Left ventricle myocardium superior (tissue), 1 donor: ENCODE results near the gene SFXN4. TPM values are rescaled to one million over a fixed set of nuclear protein-coding genes. Genes with fewer than 3 reads are reported as not detected.
"Not testable (repeated sequence)": the region's sequence is repeated elsewhere in the genome, so short reads cannot be mapped to it uniquely, and the experiment has no call there.

Experiments
- ATAC-seq: fragments of 200-7000 bp; cut with Tn5 transposase; one replicate; pipeline ENCODE4 v1.9.1; 2020; ENCODE audit warnings: mild to moderate bottlenecking, moderate library complexity
- DNase-seq: peaks from one replicate; pipeline ENCODE4 v3.0.0-alpha.2; 2020
- intact Hi-C: fragments of 100-400 bp; cut with micrococcal nuclease; formaldehyde crosslinking; loops from one replicate; pipeline ENCODE4 v1.11.0; 2022
- total RNA-seq: library from RNA; stranded (reverse); fragmentation: NEBNext Ultra II Directional; extraction: Animal tissue kit (Norgen Biotek cat#: 25700); gene quantifications from one replicate; pipeline ENCODE4 v1.2.1, GENCODE V29; 2021
- donor health status: DM: no; HTN: yes; CAD: no; lungs with severe emphysema.

The SFXN4 gene
- total RNA-seq, 1 donor from 2014 or later: 43.0 TPM

DNA sequence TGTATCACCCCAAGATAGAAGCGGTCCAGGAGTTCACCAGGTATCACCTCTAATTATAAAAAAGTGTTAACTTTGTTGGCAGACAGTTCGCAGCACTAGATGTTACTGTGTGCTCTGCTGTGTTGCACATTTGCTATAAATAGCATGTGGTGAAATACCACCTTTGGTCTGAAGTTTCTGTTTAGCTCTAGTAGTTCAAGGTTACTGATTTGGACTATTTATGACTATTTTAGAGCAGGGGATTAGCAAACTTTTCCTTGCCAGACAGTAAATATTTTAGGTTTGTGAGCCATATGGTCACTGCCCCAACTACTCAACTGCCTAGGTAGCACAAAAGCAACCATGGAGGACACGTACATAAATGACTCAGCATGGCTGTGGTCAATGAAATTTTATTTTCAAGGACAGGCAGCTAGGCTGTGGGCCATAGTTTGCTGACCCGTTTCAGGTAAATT lies 45.1 kb downstream of the SFXN4 start:
- ATAC-seq (peak; percentile 89), DNase-seq (no peak)
- intact Hi-C loops: no loop called here

DNA sequence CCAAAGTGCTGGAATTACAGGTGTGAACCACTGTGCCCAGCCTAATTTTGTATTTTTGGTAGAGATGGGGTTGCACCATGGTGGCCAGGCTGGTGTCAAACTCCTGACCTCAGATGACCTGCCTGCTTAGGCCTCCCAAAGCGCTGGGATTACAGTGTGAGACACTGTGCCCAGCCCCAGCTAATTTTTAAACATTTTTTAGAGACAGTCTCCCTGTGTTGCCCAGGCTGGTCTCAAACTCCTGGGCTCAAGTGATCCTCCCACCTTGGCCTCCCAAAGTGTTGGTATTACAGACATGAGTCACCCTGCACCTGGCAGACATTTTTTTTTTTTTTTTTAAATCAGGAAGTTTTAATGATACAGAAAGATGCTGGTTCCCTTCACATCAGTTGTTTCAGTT lies 46.1 kb downstream of the SFXN4 start:
- intact Hi-C loops: no loop called here
- DNase-seq (no peak), ATAC-seq (no peak)

DNA sequence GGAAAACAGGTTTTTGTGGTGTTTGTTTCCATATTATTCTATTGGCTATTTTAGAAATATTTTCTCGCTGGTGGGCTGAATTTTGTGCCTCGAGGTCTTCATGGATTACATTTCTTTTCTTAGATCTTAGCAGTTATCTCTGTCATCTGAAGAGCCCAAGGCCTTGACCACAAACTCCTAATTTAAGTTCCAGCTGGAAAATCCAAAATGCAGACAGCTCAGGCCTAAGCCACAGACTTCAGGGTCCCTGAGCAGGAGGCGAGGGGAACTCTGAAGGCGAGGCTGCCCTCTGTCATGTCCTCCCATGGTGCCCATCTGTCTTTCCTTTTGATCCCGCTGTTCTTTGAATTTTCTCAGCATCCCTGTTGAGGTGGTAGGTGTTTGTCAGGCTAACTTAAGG lies 47.3 kb downstream of the SFXN4 start:
- intact Hi-C loops: no loop called here
- ATAC-seq (no peak), DNase-seq (no peak)

DNA sequence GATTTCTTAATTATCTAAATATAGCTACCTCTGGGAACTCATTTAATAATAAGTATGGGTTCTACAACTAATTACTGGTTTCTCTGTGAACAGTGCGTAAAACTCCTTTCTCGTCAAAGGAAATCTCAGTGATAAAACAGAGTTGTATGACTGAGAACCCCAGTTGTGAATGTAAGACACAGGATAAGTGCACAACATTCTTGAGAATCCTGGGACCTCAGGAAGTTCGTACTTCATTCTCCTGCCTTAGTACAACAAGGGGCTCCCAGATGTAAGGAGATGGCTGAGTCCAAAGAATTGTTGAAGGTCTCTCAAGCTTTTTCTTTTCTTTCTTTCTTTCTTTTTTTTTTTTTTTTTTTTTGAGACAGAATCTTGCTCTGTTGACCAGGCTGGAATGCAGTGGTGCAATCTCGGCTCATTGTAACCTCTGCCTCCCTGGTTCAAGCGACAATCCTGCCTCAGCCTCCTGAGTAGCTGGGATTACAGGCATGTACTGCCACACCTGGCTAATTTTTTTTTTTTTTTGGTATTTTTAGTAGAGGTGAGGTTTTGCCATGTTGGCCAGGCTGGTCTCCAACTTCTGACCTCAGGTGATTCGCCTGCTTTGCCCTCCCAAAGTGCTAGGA lies 49.1 kb downstream of the SFXN4 start:
- intact Hi-C loops: no loop called here
- ATAC-seq (no peak), DNase-seq (no peak)

DNA sequence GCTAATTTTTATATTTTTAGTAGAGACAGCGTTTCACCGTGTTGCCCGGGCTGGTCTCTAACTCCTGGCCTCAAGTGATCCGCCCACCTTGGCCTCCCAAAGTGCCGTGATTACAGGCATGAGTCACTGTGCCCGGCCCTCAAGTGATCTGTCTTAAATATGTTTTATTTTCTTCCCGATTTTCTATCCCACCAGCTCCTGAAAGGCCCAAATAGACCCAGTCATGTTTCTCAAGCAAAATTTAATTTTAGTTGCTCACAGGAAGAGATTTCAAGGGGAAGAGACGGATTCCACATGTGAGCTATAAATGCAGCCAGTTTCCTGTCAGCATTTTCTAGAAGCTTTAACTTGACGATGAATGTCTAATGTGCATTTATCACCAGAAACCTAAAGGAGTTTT lies 49.6 kb downstream of the SFXN4 start:
- no peak for ATAC-seq
- intact Hi-C loops: no loop called here

DNA sequence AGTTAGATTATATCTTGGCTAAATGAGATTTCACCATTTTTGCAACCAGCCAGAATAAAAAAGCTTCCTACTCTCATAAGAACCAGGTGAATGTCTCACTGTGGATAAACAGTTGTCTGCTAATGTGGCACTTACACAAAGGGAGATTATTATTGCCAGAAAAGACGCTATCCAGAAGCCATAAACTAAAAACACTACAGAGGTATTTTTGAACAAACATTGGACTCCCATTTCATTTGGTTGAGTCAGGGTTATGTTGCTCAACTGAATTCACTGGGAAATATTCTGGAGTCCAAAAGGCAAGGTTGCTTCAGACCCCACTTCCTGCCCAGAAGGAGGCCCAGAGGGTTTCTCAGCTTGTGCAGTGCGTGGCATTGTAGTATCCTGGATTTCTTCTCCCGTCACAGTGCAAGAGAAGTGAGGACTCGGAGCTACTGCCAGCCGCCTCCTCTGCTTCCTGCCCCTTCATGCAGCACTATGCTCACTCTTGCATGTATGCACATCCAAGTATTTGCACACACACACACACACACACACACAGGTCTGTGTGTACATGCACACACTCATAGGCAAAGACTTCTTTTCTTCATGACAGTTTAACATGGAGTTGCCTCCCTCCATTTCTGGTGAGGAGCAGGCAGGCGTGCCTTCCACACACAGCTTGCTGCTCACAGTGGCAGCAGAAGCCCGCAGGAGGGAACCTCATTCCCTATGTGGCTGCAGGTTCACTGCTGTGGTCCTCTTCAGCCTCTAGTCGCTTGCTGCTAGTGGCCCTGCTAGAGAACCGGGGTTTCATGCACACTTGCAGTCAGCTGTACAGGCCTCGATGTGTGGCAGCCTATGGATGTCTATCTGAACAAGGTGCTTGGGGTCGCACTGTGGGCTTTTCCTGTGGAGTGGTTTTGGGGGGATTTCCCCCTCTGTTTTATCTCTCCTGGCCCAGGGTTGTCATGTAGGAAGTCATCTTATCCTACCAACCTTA lies 51.5 kb downstream of the SFXN4 start:
- DNase-seq: no peak
- intact Hi-C loops: no loop called here
- no peak for ATAC-seq

More for the DNA sequence above, 49.6 kb downstream of the SFXN4 start:
- DNase-seq: no peak

DNA sequence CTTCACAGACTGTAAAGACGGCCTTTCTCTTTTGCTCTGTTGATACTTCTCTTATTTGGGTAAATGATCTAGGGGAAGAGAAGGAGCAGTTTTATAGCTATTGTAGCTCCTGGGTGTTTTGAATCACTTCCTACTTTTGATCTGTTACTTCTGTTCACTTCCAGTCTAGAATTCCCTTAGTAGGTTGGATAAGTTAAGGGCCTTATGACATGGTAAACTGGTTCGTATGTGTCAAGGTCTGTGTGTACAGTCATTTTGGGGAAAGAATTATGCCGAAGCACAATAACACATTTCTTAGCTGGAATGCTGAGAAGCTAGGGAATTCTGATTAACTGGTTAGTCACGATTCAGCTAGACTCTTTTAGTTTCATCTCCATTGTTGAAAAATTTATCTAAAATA lies 53.5 kb downstream of the SFXN4 start:
- no peak for DNase-seq
- ATAC-seq: no peak
- intact Hi-C loops: no loop called here

DNA sequence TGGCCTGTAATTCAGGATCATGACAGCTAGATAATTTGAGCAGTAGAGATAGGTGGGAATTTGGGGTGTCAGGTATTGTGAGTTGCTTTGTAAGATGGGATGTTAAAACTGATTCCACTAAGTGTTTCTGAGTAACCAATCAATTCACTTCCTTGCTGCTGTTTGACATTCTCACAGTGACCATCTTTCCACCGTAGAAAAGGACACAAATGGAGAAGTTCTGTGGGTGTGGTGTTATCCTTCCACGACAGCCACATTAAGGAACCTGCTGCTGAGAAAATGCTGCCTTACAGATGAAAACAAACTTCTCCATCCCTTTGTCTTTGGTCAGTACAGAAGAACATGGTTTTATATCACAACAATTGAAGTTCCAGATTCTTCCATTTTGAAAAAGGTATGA lies 57.7 kb downstream of the SFXN4 start:
- ATAC-seq, intact Hi-C loops, DNase-seq: not testable (repeated sequence)

DNA sequence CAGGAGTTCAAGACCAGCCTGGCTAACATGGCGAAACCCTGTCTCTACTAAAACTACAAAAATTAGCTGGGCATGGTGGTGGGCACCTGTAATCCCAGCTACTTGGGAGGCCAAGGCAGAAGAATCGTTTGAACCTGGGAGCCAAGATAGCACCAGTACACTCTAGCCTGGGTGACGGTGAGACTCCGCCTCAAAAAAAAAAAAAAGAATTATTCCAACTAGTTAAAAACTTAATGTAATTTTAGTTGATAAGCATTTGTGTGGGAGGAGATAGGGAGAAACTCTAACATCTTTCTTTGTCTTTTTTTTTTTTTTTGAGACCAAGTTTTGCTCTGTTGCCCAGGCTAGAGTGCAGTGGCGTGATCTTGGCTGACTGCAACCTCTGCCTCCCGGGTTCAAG lies 58.4 kb downstream of the SFXN4 start:
- DNase-seq, intact Hi-C loops, ATAC-seq: not testable (repeated sequence)

DNA sequence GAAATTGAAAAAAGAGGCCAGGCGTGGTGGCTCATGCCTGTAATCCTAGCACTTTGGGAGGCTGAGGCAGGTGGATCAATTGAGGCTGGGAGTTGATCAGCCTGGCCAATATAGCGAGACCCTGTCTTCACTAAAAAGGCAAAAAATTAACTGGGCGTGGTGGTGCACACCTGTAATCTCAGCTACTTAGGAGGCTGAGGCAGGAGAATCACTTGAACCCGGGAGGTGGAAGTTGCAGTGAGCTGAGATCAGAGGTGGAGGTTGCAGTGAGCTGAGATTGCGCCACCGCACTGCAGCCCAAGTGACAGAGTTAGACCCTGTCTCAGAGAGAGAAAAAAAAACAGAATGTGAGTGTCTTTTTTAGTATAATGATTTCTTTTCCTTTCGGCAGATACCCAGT lies 59.6 kb downstream of the SFXN4 start:
- ATAC-seq, intact Hi-C loops: not testable (repeated sequence)
- DNase-seq: peak; percentile 34

DNA sequence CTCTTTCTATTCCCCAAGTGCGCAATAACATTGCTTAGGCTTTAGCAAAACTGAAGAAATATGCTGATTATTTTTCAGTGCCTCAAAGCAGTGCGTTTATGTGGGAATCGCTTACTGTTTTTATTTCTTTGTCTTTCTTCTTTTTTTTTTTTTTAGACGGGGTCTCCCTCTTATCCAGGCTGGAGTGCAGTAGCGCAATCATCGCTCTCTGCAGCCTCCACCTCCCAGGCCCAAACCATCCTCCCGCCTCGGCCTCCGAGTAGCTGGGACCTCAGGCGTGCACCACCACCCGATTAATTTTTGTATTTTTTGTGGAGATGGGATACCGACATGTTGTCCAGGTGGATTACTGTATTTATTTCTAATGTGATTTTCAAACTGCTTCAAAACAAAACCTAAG lies 60.4 kb downstream of the SFXN4 start:
- intact Hi-C loops: no loop called here
- DNase-seq (no peak), ATAC-seq (no peak)

DNA sequence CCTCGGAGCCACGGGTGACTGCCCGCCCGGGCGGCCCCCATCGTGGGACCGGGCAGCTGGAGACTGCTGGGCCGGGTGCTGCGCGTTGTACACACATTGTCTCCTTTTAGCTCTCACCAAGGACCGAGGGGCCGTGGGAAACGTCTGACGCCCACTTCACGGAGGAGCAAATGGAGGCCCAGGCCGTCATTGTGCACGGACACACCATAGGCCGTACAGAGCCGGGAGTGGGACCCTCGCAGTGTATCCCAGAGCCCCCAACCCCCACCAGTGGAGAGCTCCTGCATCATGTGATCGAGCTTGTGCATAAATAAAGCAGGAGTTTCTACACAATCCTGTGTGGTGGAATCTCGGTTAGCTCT lies 60.9 kb downstream of the SFXN4 start:
- intact Hi-C loops: no loop called here
- DNase-seq (no peak), ATAC-seq (no peak)

DNA sequence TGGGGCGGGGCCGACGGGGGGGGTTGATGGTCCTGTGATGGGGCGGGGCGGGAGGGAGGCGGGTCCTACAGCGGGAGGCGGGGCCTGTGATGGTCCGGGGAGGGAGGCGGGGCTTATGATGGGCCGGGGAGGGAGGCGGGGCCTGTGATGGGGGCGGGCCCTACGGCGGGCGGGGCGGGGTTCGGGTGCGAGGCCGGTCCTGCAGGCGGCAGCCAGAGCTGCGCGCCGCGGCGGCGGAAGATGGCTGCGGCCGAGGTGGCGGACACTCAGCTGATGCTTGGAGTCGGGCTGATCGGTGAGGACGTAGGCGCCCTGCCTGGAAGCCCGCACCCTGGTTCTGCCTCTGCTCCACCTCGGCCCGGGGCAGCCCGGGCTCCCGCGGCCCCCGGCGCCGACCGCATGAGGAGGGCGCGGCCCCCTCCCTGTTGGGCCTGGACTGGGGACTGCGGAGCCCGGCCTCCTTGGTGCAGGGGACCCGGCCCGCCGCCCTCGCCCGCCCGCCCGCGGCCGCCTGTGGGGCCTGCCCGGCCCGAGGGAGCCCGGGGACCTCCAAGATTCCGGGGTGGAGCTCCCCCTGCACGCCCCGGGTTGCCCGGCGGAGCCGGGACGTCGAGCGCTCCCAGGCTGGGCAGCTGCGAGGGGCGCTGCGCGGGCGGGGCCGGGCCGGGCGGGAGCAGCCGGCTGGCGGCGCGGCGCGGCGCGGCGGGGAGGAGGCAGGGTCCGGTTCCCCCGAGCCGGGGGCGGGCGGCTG lies 61.4 kb downstream of the SFXN4 start, which contains the start of gene DENND10:
DENND10 (plus strand) TSS at position 211 of the 751 bp plus-strand sequence; CDS start at position 241, 30 bp downstream.
- peak; percentile 97 for ATAC-seq
- intact Hi-C loops: no loop called here
- peak; percentile 89 for DNase-seq

DNA sequence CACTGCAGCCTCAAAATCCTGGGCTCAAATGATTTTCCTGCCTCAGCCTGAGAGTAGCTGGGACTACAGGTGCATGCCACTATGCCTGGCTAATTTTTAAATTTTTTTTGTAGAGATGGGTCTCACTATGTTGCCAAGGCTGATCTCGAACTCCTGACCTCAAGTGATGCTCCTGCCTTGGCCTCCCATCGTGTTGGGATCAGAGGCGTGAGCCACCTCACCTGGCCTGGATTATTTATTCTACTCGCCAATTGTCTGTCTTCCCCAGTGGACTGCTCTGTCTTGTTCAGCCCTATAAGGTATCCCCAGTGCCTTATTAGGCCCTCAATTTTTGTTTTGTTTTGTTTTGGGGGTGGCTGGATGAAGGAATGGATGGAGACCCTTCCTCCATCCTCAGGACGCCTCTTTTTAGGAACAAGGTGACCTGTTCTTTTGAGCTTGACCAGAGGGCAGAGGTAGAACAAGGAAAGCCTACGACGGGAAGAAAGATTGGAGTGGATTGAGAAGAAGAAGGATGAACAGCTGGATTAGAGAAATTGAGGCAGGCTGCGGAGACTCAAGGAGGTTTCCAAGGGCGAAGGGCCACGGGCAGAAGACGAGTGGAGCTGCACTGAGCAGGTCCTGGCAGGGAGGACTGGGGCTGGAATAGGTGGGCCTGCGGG lies 62.1 kb downstream of the SFXN4 start:
- ATAC-seq: no peak

DNA sequence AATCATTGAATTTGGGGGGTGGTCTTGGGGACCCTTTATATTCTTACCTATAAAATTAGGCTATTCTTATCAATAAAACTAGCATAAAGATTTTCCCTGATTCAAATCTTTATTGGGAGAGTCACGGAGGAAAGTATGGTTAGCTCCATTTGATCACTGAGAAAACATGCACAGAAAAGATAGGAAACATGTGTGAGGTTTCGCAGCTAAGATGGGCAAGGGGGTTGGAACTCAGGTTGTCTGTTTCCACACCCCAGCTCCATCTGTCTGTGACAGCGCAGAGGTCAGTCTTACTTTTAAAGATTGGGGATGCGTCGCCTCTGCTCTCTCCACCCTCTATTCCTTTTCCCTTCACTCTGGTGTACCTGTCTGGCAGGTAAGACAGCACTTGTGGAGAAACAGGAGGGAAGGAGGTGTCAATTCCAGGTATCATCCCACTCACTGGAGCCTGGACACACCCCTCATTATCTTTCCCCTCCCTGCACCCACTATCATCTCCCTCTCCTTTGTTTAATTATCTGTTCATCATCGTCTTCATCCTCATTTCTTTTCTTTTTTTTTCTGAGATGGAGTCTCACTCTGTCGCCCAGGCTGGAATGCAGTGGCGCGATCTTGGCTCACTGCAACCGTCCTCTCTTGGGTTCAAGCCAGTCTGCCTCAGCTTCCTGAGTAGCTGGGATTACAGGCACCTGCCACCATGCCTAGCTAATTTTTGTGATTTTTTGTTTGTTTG lies 64.0 kb downstream of the SFXN4 start:
- ATAC-seq (no peak), DNase-seq (no peak)
- intact Hi-C loops: no loop called here

More for the DNA sequence above, 62.1 kb downstream of the SFXN4 start:
- intact Hi-C loops: no loop called here
- DNase-seq: no peak

DNA sequence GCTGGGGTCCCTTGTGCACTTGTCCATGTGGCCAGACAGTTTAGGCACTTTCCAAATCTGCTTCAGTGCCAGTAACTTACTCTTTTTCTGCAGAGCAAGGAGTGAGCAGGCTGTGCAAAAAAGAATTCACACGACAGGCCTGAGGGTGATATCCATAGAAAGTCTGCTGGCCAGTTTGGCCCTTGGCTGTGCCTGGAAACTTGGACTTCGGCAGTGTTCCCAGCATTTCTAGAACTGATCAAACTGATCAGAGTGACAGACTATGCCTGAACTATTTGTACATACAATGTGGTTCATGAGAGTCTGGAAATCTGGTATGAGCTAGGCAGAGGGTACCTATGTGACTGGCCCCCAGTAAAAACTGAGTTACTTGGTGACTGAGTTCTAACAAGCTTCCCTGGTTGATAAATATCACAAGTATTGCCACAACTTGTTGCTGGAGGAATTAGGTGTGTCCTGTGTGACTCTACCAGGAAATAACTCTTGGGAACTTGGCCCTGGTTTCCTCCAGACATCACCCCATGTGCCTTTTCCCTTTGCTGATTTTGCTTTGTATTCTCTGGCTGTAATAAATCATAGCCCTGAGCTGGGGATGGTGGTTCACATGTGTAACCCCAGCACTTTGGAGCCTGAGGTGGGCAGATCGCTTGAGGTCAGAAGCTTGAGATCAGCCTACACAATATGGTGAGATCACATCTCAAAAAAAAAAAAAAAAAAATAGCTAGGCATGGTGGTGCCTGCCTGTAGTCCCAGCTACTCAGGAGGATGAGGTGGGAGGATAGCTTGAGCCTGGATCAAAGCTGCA lies 64.9 kb downstream of the SFXN4 start:
- intact Hi-C loops: no loop called here
- ATAC-seq: no peak

DNA sequence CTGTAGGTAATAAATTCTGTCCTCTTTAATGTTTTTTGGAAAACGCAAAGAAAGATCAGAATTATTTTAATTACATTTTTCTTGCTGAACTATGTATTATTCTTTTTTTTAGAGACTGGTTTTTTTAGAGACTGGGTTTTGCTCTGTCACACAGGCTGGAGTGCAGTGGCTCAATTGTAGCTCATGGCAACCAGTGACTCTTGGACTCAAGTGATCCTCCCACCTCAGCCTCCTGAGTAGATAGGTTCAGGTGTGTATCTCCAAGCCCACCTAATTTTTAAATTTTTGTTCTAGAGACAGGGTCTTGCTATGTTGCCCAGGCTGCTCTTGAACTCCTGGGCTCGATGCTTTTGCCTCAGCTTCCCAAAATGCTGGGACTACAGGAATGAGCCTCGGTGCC lies 66.9 kb downstream of the SFXN4 start:
- ATAC-seq (no peak), DNase-seq (no peak)
- intact Hi-C loops: no loop called here

More for the DNA sequence above, 64.9 kb downstream of the SFXN4 start:
- DNase-seq: no peak
